HepG2 (cell line): ENCODE measurements around the gene MRPL9. TPM values are rescaled to one million over a fixed set of nuclear protein-coding genes. Genes with fewer than 3 reads are reported as not detected.
A peak's percentile ranks its signal among the peaks of the same experiment; 100 is the strongest.

Source experiments
- AGO1 ChIP-seq: fragments of 200-400 bp; formaldehyde crosslinking; IDR thresholded peaks from 2 replicates; pipeline ENCODE4 v1.6.1; 2017; ENCODE audit warnings: mild to moderate bottlenecking, low read depth, low read length, moderate library complexity; ENCODE audit not compliant: poor library complexity, severe bottlenecking
- E2F2 ChIP-seq: sonication (generic); formaldehyde crosslinking; IDR thresholded peaks from 2 replicates; pipeline ENCODE4 v1.4.0; 2020; ENCODE audit warnings: missing genetic modification reagents, borderline replicate concordance
- EEA1 ChIP-seq: sonication (generic); formaldehyde crosslinking; IDR thresholded peaks from 2 replicates; pipeline ENCODE4 v1.5.1; 2020; ENCODE audit warnings: mild to moderate bottlenecking, missing genetic modification reagents, borderline replicate concordance
- EHMT2 ChIP-seq: fragments of 200-600 bp; sonication (generic); IDR thresholded peaks from 2 replicates; pipeline ENCODE4 v1.7.0; 2017; ENCODE audit warnings: antibody characterized with exemption, low read depth, low read length, borderline replicate concordance
- ELF3 ChIP-seq: IDR thresholded peaks from 2 replicates; pipeline ENCODE4 v1.6.1; 2016; ENCODE audit warnings: missing genetic modification reagents, missing compliant biosample characterization
- MYNN ChIP-seq: sonication (generic); formaldehyde crosslinking; IDR thresholded peaks from 2 replicates; pipeline ENCODE4 v1.4.0; 2020; ENCODE audit warnings: mild to moderate bottlenecking, low read depth, missing genetic modification reagents
- REL ChIP-seq: sonication (generic); formaldehyde crosslinking; conservative IDR thresholded peaks from 2 replicates; pipeline ENCODE4 v1.8.0; 2022; ENCODE audit warnings: mild to moderate bottlenecking, missing genetic modification reagents, moderate library complexity
- SMARCC2 ChIP-seq: fragments of 450-650 bp; IDR thresholded peaks from 2 replicates; pipeline ENCODE4 v1.6.1; 2017; ENCODE audit warnings: antibody characterized with exemption, mild to moderate bottlenecking
- SRY ChIP-seq: sonication (generic); formaldehyde crosslinking; IDR thresholded peaks from 2 replicates; pipeline ENCODE4 v1.8.0; 2022; ENCODE audit warnings: mild to moderate bottlenecking, missing genetic modification reagents
- TFE3 ChIP-seq: IDR thresholded peaks from 2 replicates; pipeline ENCODE4 v1.6.1; 2016
- ZFP36 ChIP-seq: fragments of 150-350 bp; IDR thresholded peaks from 2 replicates; pipeline ENCODE4 v1.6.1; 2018; ENCODE audit warnings: borderline replicate concordance, low read length, low read depth; ENCODE audit not compliant: partially characterized antibody
- ZFP62 ChIP-seq: sonication (generic); formaldehyde crosslinking; IDR thresholded peaks from 2 replicates; pipeline ENCODE4 v1.4.0; 2020; ENCODE audit warnings: missing genetic modification reagents
- ZNF180 ChIP-seq: sonication (generic); formaldehyde crosslinking; IDR thresholded peaks from 2 replicates; pipeline ENCODE4 v1.4.0; 2020; ENCODE audit warnings: low read depth, missing genetic modification reagents, borderline replicate concordance
- ZNF333 ChIP-seq: sonication (generic); formaldehyde crosslinking; IDR thresholded peaks from 2 replicates; pipeline ENCODE4 v1.4.0; 2020; ENCODE audit warnings: mild to moderate bottlenecking, missing genetic modification reagents, borderline replicate concordance
- ZNF747 ChIP-seq: sonication (generic); formaldehyde crosslinking; IDR thresholded peaks from 2 replicates; pipeline ENCODE4 v1.8.1; 2023; ENCODE audit warnings: missing genetic modification reagents, mild to moderate bottlenecking, borderline replicate concordance
- polyA plus RNA-seq, 8 experiments: library from polyadenylated mRNA; depleted of rRNA in 3 of 8; stranded (reverse) in 7 of 8; unstranded in 1 of 8; fragments of >200 nt; fragmentation: Illumina TruSeq in 4 of 8; extraction: Trizol in 4 of 8; gene quantifications; 2 replicates each; pipeline versions ENCODE4 v1.2.1 to v1.2.3, GENCODE V29; 2011 to 2016; ENCODE audit warnings: low read depth in 4 of 8, missing spikeins in 1 of 8, mixed read lengths in 1 of 8; ENCODE audit not compliant: insufficient read depth in 1 of 8
- total RNA-seq, 5 experiments: library from RNA; depleted of rRNA; stranded (reverse); fragments of >200 nt; fragmentation: Illumina TruSeq; extraction: Trizol; gene quantifications; 2 replicates each; pipeline ENCODE4 v1.2.3, GENCODE V29; 2016; ENCODE audit warnings: low read depth in 1 of 5
- TF ChIP-seq, protein P1 (sequence below): sonication (generic); formaldehyde crosslinking; IDR thresholded peaks from 2 replicates; pipeline ENCODE4 v1.4.0; 2020; ENCODE audit warnings: mild to moderate bottlenecking, missing genetic modification reagents
- TF ChIP-seq, protein P2 (sequence below): sonication (generic); formaldehyde crosslinking; IDR thresholded peaks from 2 replicates; pipeline ENCODE4 v1.9.0; 2021; ENCODE audit warnings: missing genetic modification reagents, mild to moderate bottlenecking, borderline replicate concordance

The MRPL9 gene
- total and polyA plus RNA-seq, 2 of the 13 experiments (the other 11 are each of a cell fraction or from before 2014, with no cell fraction given) = 72.1 to 107 TPM

GRCh38 chr1:151762941-151763921 is at the start of gene MRPL9 (continued):
- TF ChIP-seq AGO1 = no peak
- 0 out of 2 replicates have a peak, but pooled peaks have one; percentile 55 for TF ChIP-seq ZFP62 (CRISPR knock-in tag)
- no peak for TF ChIP-seq SRY (CRISPR knock-in tag)
- peak; percentile 33 for TF ChIP-seq ELF3 (CRISPR knock-in tag)
- 0 out of 2 replicates have a peak, but pooled peaks have one; percentile 59 for TF ChIP-seq ZNF747 (CRISPR knock-in tag)
- 0 out of 2 replicates have a peak, but pooled peaks have one; percentile 43 for TF ChIP-seq MYNN
- TF ChIP-seq, protein P1, sequence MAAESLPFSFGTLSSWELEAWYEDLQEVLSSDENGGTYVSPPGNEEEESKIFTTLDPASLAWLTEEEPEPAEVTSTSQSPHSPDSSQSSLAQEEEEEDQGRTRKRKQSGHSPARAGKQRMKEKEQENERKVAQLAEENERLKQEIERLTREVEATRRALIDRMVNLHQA = no peak
- no peak for TF ChIP-seq ZNF333 (CRISPR knock-in tag)
- no peak for TF ChIP-seq EHMT2
- no peak for TF ChIP-seq TFE3 (CRISPR knock-in tag)
- no peak for TF ChIP-seq ZNF180 (CRISPR knock-in tag)
- no peak for TF ChIP-seq SMARCC2
- peak; percentile 79 for TF ChIP-seq EEA1 (CRISPR knock-in tag)
- no peak for TF ChIP-seq REL
- TF ChIP-seq E2F2 (CRISPR knock-in tag) = peak; percentile 62; the same call in 1 of the 2 replicates
- TF ChIP-seq ZFP36 = no peak
- TF ChIP-seq, protein P2, sequence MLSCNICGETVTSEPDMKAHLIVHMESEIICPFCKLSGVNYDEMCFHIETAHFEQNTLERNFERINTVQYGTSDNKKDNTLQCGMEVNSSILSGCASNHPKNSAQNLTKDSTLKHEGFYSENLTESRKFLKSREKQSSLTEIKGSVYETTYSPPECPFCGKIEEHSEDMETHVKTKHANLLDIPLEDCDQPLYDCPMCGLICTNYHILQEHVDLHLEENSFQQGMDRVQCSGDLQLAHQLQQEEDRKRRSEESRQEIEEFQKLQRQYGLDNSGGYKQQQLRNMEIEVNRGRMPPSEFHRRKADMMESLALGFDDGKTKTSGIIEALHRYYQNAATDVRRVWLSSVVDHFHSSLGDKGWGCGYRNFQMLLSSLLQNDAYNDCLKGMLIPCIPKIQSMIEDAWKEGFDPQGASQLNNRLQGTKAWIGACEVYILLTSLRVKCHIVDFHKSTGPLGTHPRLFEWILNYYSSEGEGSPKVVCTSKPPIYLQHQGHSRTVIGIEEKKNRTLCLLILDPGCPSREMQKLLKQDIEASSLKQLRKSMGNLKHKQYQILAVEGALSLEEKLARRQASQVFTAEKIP (CRISPR knock-in tag) = no peak
